Keratinocyte (primary cell): ENCODE measurements around the gene PCGF1. TPM values are rescaled to one million over a fixed set of nuclear protein-coding genes. Genes with fewer than 3 reads are reported as not detected.

Experiments used
- DNase-seq: peaks from one replicate; pipeline ENCODE4 v3.0.0-alpha.2; 2011; ENCODE audit warnings: low read depth, missing footprints, low spot score
- FAIRE-seq: peaks from 2 replicates; lab custom pipeline; 2011; peaks lifted over from hg19 to GRCh38; lab: Jason Lieb, UNC
- H2AFZ ChIP-seq: 2 replicates; pipeline ENCODE4 v1.6.0; 2012; ENCODE audit warnings: low read length, control low read depth, inconsistent platforms; ENCODE audit not compliant: control insufficient read depth
- H3K27ac ChIP-seq: 2 replicates; pipeline ENCODE4 v1.5.1; 2011; ENCODE audit warnings: low read length; ENCODE audit not compliant: control insufficient read depth, insufficient read depth
- H3K27me3 ChIP-seq: 3 replicates; pipeline ENCODE4 v1.6.0; 2011; ENCODE audit warnings: low read length; ENCODE audit not compliant: control insufficient read depth, insufficient read depth; ENCODE audit errors: extremely low read depth
- H3K36me3 ChIP-seq, 2 experiments: 2 replicates in 1 of 2; 3 replicates in 1 of 2; pipeline ENCODE4 v1.5.1; 2011; ENCODE audit warnings: low read length in 2 of 2, mild to moderate bottlenecking in 1 of 2; ENCODE audit not compliant: control insufficient read depth in 2 of 2, insufficient read depth in 2 of 2; ENCODE audit errors: extremely low read depth in 1 of 2
- H3K4me1 ChIP-seq: 3 replicates; pipeline ENCODE4 v1.5.1; 2011; ENCODE audit warnings: low read length; ENCODE audit not compliant: control insufficient read depth, insufficient read depth; ENCODE audit errors: extremely low read depth
- H3K4me2 ChIP-seq: 3 replicates; pipeline ENCODE4 v1.6.0; 2011; ENCODE audit warnings: low read depth, low read length; ENCODE audit not compliant: control insufficient read depth, insufficient read depth; ENCODE audit errors: extremely low read depth
- H3K4me3 ChIP-seq, 3 experiments: fragments of 200-600 bp in 1 of 3; sonication (generic) in 1 of 3; 2 replicates in 2 of 3; 3 replicates in 1 of 3; pipeline ENCODE4 v1.5.1; 2011 to 2016; ENCODE audit warnings: low read length in 3 of 3, mild to moderate bottlenecking in 3 of 3, control low read depth in 2 of 3, inconsistent platforms in 1 of 3, low read depth in 1 of 3, mixed read lengths in 1 of 3, mixed run types in 1 of 3, moderate library complexity in 1 of 3; ENCODE audit not compliant: control insufficient read depth in 2 of 3, insufficient read depth in 2 of 3; ENCODE audit errors: extremely low read depth in 1 of 3
- H3K79me2 ChIP-seq: 2 replicates; pipeline ENCODE4 v1.6.0; 2012; ENCODE audit warnings: low read length; ENCODE audit not compliant: control insufficient read depth, insufficient read depth
- H3K9ac ChIP-seq: 3 replicates; pipeline ENCODE4 v1.6.0; 2011; ENCODE audit warnings: low read length; ENCODE audit not compliant: control insufficient read depth, insufficient read depth; ENCODE audit errors: extremely low read depth
- H3K9me1 ChIP-seq: 3 replicates; pipeline ENCODE4 v1.6.0; 2011; ENCODE audit warnings: low read length; ENCODE audit not compliant: control insufficient read depth, insufficient read depth; ENCODE audit errors: extremely low read depth
- H3K9me3 ChIP-seq: 2 replicates; pipeline ENCODE4 v1.5.1; 2012; ENCODE audit warnings: low read depth, low read length; ENCODE audit not compliant: control insufficient read depth
- H4K20me1 ChIP-seq: 3 replicates; pipeline ENCODE4 v1.6.0; 2011; ENCODE audit warnings: low read length; ENCODE audit not compliant: control insufficient read depth, insufficient read depth; ENCODE audit errors: extremely low read depth
- CTCF ChIP-seq, 3 experiments: IDR thresholded peaks in 1 of 3; conservative IDR thresholded peaks in 1 of 3; optimal IDR thresholded peaks in 1 of 3; 2 replicates in 2 of 3; 3 replicates in 1 of 3; pipeline versions ENCODE3 to v1.5.1; 2011; ENCODE audit warnings: low read length in 3 of 3, mild to moderate bottlenecking in 3 of 3, moderate library complexity in 2 of 3, control low read depth in 1 of 3, inconsistent platforms in 1 of 3; ENCODE audit not compliant: insufficient read depth in 2 of 3; ENCODE audit errors: extremely low read depth in 1 of 3
- EZH2 ChIP-seq: IDR thresholded peaks from one replicate; pipeline ENCODE4 v1.6.1; 2012; ENCODE audit warnings: inconsistent platforms, mild to moderate bottlenecking, low read length, moderate library complexity
- dilution Hi-C: fragments of 300-500 bp; cut with MboI; formaldehyde crosslinking; loops from one replicate; pipeline ENCODE4 v1.7.0; 2020; ENCODE audit warnings: low sequenced_read_pairs; ENCODE audit not compliant: extremely low pct_ligation_motif_present
- polyA plus RNA-seq, 5 experiments: library from polyadenylated mRNA; depleted of rRNA in 3 of 5; stranded (reverse) in 3 of 5; stranded (forward) in 1 of 5; unstranded in 1 of 5; fragments of >200 nt; gene quantifications; 1 replicate in 1 of 5; 2 replicates in 3 of 5; 3 replicates in 1 of 5; pipeline versions ENCODE4 v1.2.1 to v1.2.3, GENCODE V29; 2011 to 2012; ENCODE audit warnings: missing spikeins in 2 of 5, low read depth in 1 of 5, low replicate concordance in 1 of 5

Gene PCGF1
- polyA plus RNA-seq, 1 donor (not counting 4 experiments of a cell fraction or from before 2014, with no cell fraction given), result 29.1 TPM

- H3K27me3 ChIP-seq, result peaks cover 45% of the 10 kb centered on the region
- peaks cover 16% of the 10 kb centered on the region for H3K79me2 ChIP-seq
- no peaks in the 10 kb centered on the region for H4K20me1 ChIP-seq
- H2AFZ ChIP-seq, result no peak overlapping the region
- no peak overlapping the region for H3K9ac ChIP-seq
- dilution Hi-C loops, result no loop called here
- H3K9me1 ChIP-seq, result no peaks in the 10 kb centered on the region
- no peaks in the 10 kb centered on the region for H3K9me3 ChIP-seq
- H3K27ac ChIP-seq, result no peak overlapping the region
- H3K4me1 ChIP-seq, result peaks cover 18% of the 10 kb centered on the region
- DNase-seq (no peak), FAIRE-seq (no peak)
- H3K36me3 ChIP-seq, result peaks cover 2 to 7% of the 10 kb centered on the region in 2 experiments
- no peak overlapping the region for H3K4me2 ChIP-seq
- no peak for TF ChIP-seq CTCF (optimal IDR thresholded peaks at IDR 0.05 in 1 of 3, IDR thresholded peaks at IDR 0.05 in 1 of 3, conservative IDR thresholded peaks at IDR 0.05 in 1 of 3; ENCODE audit: extremely low read depth in 1 of 3, insufficient read depth in 2 of 3, low read length in 3 of 3)
- no peak overlapping the region for H3K4me3 ChIP-seq
Measured at GRCh38 chr2:74510272-74510671, 2.8 kb upstream of the PCGF1 start.

GRCh38 chr2:74507926-74508520 lies 528 bp upstream of the PCGF1 start:
- Histone ChIP-seq H4K20me1 (no peaks in the 10 kb centered on the region), H3K9me3 (no peaks in the 10 kb centered on the region), H3K9ac (peak overlapping the region; percentile 99), H2AFZ (peak overlapping the region; percentile 76), H3K4me3 (peak overlapping the region; percentile 85 to 88 (median 86)), H3K36me3 (peaks cover 9 to 10% of the 10 kb centered on the region in 2 experiments), H3K4me1 (peaks cover 25% of the 10 kb centered on the region), H3K27me3 (peaks cover 22% of the 10 kb centered on the region), H3K9me1 (no peaks in the 10 kb centered on the region), H3K79me2 (peaks cover 16% of the 10 kb centered on the region), H3K27ac (peak overlapping the region; percentile 96), H3K4me2 (peak overlapping the region; percentile 95)
- DNase-seq (no peak), FAIRE-seq (no peak)
- dilution Hi-C loops, result no loop called here
- TF ChIP-seq EZH2, result no peak
- no peak for TF ChIP-seq CTCF (optimal IDR thresholded peaks at IDR 0.05 in 1 of 3, IDR thresholded peaks at IDR 0.05 in 1 of 3, conservative IDR thresholded peaks at IDR 0.05 in 1 of 3; ENCODE audit: extremely low read depth in 1 of 3, insufficient read depth in 2 of 3, low read length in 3 of 3)
